Right ventricle myocardium superior (tissue), 1 donor: Measurements from ENCODE around the gene CLDND1. TPM values are rescaled to one million over a fixed set of nuclear protein-coding genes. Genes with fewer than 3 reads are reported as not detected.

Experiments
- ATAC-seq: fragments of 200-7000 bp; cut with Tn5 transposase; one replicate; pipeline ENCODE4 v1.9.1; 2020; ENCODE audit warnings: mild to moderate bottlenecking; ENCODE audit not compliant: poor library complexity
- DNase-seq: peaks from one replicate; pipeline ENCODE4 v3.0.0-alpha.2; 2020
- intact Hi-C: fragments of 100-400 bp; cut with DNase I; formaldehyde crosslinking; loops from one replicate; pipeline ENCODE4 v1.11.2; 2022
- total RNA-seq: library from RNA; stranded (reverse); fragmentation: NEBNext Ultra II Directional; extraction: Animal tissue kit (Norgen Biotek cat#: 25700); gene quantifications from one replicate; pipeline ENCODE4 v1.2.1, GENCODE V29; 2021
- donor health status: DM: no; HTN: yes; CAD: no; lungs with severe emphysema.

CLDND1 gene
- total RNA-seq, 1 donor from 2014 or later = 72.5 TPM

GRCh38 chr3:98528474-98529346, 6.0 kb upstream of the CLDND1 start:
- intact Hi-C loops = no loop called here
- ATAC-seq (no peak), DNase-seq (no peak)

- DNase-seq (no peak), ATAC-seq (no peak)
- intact Hi-C loops = no loop called here
These were observed 2.8 kb upstream of the CLDND1 start for GRCh38 chr3:98525494-98525893.

- intact Hi-C loops = no loop called here
- peak; percentile 67 for ATAC-seq
- DNase-seq = no peak
These were observed 682 bp downstream of the CLDND1 start for GRCh38 chr3:98521897-98522543.

GRCh38 chr3:98519351-98519750, 3.4 kb downstream of the CLDND1 start:
- intact Hi-C loops = no loop called here
- ATAC-seq (no peak), DNase-seq (no peak)

GRCh38 chr3:98518816-98519215, 3.9 kb downstream of the CLDND1 start:
- no peak for ATAC-seq
- intact Hi-C loops = no loop called here

GRCh38 chr3:98514948-98515347, 7.8 kb downstream of the CLDND1 start:
- intact Hi-C loops = no loop called here
- ATAC-seq (no peak), DNase-seq (no peak)

More at GRCh38 chr3:98518816-98519215, 3.9 kb downstream of the CLDND1 start:
- DNase-seq = no peak

- DNase-seq = no peak
- ATAC-seq = no peak
- intact Hi-C loops = no loop called here
These were observed 9.0 kb downstream of the CLDND1 start for GRCh38 chr3:98513736-98514135.

GRCh38 chr3:98513091-98513511, 9.6 kb downstream of the CLDND1 start:
- DNase-seq = no peak
- intact Hi-C loops = no loop called here
- peak; percentile 25 for ATAC-seq

GRCh38 chr3:98512576-98512975, 10.1 kb downstream of the CLDND1 start:
- intact Hi-C loops = no loop called here
- DNase-seq = no peak
- ATAC-seq = no peak

- DNase-seq (no peak), ATAC-seq (no peak)
- intact Hi-C loops = no loop called here
These were observed 14.1 kb downstream of the CLDND1 start for GRCh38 chr3:98508582-98508981.

GRCh38 chr3:98504539-98504938, 18.2 kb downstream of the CLDND1 start:
- DNase-seq (no peak), ATAC-seq (no peak)
- intact Hi-C loops = no loop called here

- DNase-seq = no peak
- intact Hi-C loops = no loop called here
- no peak for ATAC-seq
These were observed 20.7 kb downstream of the CLDND1 start for GRCh38 chr3:98501863-98502576.

- intact Hi-C loops = no loop called here
- no peak for ATAC-seq
These were observed 21.4 kb downstream of the CLDND1 start for GRCh38 chr3:98501270-98501669.

GRCh38 chr3:98500019-98500418, 22.7 kb downstream of the CLDND1 start:
- intact Hi-C loops = no loop called here
- DNase-seq = no peak
- ATAC-seq = no peak

More at GRCh38 chr3:98501270-98501669, 21.4 kb downstream of the CLDND1 start:
- DNase-seq = no peak

GRCh38 chr3:98497381-98497780, 25.3 kb downstream of the CLDND1 start, which contains the start of gene OR5K2:
TSS of gene OR5K2 (plus strand) at chr3:98497681. CDS start at chr3:98497681, 0 bp downstream.
- intact Hi-C loops = no loop called here
- no peak for ATAC-seq
- no peak for DNase-seq

- DNase-seq = no peak
- ATAC-seq = no peak
- intact Hi-C loops = no loop called here
These were observed 39.1 kb downstream of the CLDND1 start for GRCh38 chr3:98483626-98484025.

- no peak for DNase-seq
- intact Hi-C loops = no loop called here
- no peak for ATAC-seq
These were observed 39.8 kb downstream of the CLDND1 start for GRCh38 chr3:98482717-98483482.
